GM19455 (cell line): ENCODE results near the gene ERCC4.

Experiments used
- ATAC-seq: cut with Tn5 transposase; IDR thresholded peaks from one replicate; pipeline ENCODE4 v1.9.1; 2021; ENCODE audit not compliant: unreplicated experiment

The ERCC4 gene

GRCh38 chr16:13945744-13946485 lies 26.0 kb downstream of the ERCC4 start:
- no peak for ATAC-seq

GRCh38 chr16:13948086-13948485 lies 28.1 kb downstream of the ERCC4 start:
- ATAC-seq: no peak

GRCh38 chr16:13950821-13951547 lies 31.0 kb downstream of the ERCC4 start:
- ATAC-seq: no peak

GRCh38 chr16:13951611-13952010 lies 31.7 kb downstream of the ERCC4 start:
- no peak for ATAC-seq

GRCh38 chr16:13953501-13953900 lies 33.5 kb downstream of the ERCC4 start:
- ATAC-seq: no peak

GRCh38 chr16:13956635-13957196 lies 36.8 kb downstream of the ERCC4 start:
- no peak for ATAC-seq

- ATAC-seq: peak; percentile 55
Measured at GRCh38 chr16:13957197-13958078, 37.5 kb downstream of the ERCC4 start.

GRCh38 chr16:13958474-13958873 lies 38.5 kb downstream of the ERCC4 start:
- no peak for ATAC-seq

GRCh38 chr16:13959626-13960025 lies 39.7 kb downstream of the ERCC4 start:
- ATAC-seq: no peak

GRCh38 chr16:13961099-13961811 lies 41.3 kb downstream of the ERCC4 start:
- no peak for ATAC-seq

GRCh38 chr16:13962232-13962631 lies 42.3 kb downstream of the ERCC4 start:
- no peak for ATAC-seq

GRCh38 chr16:13968835-13969234 lies 48.9 kb downstream of the ERCC4 start:
- no peak for ATAC-seq

GRCh38 chr16:13969711-13970110 lies 49.8 kb downstream of the ERCC4 start:
- no peak for ATAC-seq

GRCh38 chr16:13970708-13971422 lies 50.9 kb downstream of the ERCC4 start:
- no peak for ATAC-seq

GRCh38 chr16:13973321-13974023 lies 53.5 kb downstream of the ERCC4 start:
- no peak for ATAC-seq

GRCh38 chr16:13977177-13977576 lies 57.2 kb downstream of the ERCC4 start:
- no peak for ATAC-seq

GRCh38 chr16:13982451-13982850 lies 62.5 kb downstream of the ERCC4 start:
- no peak for ATAC-seq

GRCh38 chr16:13983625-13984024 lies 63.7 kb downstream of the ERCC4 start:
- no peak for ATAC-seq

GRCh38 chr16:13984794-13985193 lies 64.8 kb downstream of the ERCC4 start:
- no peak for ATAC-seq
